GM10847 (cell line): ENCODE results near the gene RPL28.

Experiments
- POLR2A ChIP-seq: IDR thresholded peaks from 2 replicates; pipeline ENCODE4 v1.6.1; 2011; ENCODE audit not compliant: insufficient read length; ENCODE audit errors: extremely low read depth

The RPL28 gene

DNA sequence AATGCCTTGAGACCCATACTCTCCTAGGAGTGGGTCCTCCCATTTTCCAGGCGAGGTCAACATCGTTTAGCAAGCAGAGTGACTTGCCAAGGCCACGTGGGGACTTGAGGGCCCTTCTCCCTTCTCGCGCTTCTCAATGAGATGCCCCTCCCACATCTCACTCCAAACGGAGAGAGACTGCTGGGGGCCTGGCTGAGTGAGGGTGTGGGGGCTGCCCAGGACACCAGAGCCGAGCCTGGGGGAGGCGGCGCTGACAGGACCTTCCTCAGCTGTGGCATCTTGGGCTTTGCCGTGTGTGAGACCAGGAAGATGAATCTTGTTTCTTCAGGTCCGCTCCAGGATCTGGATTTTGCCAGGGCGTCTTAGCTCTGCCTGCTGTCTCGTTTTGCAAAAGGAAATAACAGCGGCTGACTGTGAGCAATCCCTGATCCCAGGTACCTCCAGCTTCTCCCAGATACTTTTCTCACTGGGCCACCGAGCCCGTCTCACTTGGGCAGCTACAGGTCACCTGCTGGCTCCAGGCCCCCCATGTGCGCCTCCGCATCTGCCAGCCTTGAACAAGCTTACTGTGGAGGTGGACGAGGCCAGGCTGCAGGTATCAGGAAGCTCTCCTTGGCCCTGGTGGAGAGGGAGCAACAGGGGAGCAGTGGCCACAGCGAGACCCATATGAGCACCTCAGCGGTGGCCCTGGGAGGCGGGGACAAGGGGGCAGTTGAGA, 37.3 kb upstream of the RPL28 start:
- TF ChIP-seq POLR2A, result no peak

DNA sequence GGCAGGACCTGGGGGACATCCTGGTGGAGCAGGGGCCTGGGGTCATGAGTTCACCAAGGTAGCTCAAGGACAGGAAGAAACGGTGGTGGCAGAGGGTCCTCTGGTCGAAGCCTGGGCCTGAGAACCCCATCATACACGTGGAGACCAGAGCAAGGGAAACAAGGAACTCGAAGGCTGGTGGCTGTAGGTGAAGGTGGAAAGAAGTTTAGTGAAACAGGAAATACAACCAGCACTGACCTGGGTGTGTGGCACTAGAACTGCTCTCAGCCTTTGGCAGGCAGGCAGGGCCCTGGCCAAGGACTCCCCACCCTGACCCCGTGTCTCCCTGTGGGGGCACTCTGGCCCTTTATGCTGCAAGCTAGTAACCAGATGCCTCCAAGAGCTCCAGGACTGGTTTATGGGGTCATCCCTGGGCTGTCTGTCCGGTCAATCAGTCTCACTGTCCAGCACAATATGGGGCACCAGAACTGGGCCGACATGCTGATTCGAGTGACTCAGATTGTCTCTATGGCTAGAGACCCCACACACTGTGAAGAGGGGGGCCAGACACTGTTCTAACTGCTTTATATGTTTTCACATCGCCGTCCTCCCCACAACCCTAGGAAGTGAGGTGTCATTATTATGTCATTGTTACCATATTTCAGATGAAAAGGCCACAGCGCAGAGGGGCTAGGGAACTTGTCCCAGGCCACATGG, 35.0 kb upstream of the RPL28 start:
- TF ChIP-seq POLR2A, result no peak

DNA sequence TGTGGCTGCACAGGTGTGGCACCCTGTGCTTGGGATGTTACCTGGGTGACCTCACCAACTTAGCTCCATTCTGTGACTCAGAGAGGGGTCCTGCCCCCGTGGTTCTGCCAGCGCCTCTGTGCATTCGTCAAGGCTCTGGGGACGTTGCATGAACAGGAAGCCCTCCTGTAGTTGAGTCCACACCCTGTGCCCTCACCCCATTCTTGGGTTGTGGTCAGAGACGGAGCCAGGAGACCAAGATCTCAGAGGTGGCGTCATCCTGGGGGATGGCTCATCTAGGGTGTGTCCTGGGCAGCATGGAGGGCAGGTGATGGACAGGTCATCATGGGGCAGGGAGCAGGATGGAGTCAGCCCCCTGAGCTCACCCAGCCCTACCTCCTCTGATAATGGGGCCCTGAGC, 33.7 kb upstream of the RPL28 start:
- no peak for TF ChIP-seq POLR2A

DNA sequence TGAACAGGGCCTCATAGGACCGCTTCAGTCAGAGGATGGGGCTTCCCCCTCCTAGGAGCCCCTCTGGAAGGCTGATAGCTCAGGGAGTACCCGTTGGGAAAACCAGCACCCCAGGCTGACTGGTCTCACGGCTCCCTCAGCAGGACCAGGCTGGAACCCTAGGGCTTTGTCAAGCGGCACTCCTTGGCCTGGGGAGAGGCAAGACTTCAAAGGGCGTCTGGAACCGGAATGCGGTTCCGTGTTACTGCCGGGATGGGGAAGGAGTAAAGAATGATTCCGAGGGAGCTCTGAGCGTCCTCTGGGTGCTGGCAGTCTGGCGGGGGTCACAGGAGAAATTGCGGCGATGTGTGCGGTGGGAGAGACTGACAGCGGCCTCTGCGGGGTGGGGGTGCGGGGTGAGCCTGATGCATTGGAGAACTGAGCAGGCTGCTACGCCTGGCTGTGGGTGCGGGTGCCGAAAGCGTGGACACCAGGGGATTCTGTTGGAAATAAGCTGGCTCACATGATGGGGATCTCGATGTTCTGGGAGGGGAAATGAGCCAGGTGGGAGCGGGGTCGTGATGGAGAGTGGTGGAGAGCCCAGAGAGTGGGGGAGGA, 33.1 kb upstream of the RPL28 start:
- no peak for TF ChIP-seq POLR2A

DNA sequence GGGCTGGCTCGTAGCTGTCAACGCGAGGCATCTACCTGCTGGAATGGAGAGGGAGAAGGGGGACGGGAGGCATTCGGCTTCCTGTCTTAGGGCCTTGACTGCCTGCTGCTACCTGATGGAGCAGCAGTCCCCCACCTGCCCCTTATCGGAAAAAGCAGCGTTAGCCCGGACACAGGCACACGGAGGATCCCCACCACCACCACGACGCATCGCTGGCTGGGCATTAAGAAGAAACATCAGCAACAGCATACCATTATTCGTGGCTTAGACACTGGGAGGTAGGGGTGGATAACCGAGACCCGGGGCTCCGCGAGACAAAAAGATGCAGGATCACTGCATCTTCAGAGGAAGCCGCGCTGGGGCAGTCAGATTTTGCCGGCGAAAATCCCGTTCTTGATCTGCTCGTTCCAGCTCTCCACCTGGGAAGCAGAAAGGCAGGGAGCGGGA, 32.4 kb upstream of the RPL28 start:
- no peak for TF ChIP-seq POLR2A

DNA sequence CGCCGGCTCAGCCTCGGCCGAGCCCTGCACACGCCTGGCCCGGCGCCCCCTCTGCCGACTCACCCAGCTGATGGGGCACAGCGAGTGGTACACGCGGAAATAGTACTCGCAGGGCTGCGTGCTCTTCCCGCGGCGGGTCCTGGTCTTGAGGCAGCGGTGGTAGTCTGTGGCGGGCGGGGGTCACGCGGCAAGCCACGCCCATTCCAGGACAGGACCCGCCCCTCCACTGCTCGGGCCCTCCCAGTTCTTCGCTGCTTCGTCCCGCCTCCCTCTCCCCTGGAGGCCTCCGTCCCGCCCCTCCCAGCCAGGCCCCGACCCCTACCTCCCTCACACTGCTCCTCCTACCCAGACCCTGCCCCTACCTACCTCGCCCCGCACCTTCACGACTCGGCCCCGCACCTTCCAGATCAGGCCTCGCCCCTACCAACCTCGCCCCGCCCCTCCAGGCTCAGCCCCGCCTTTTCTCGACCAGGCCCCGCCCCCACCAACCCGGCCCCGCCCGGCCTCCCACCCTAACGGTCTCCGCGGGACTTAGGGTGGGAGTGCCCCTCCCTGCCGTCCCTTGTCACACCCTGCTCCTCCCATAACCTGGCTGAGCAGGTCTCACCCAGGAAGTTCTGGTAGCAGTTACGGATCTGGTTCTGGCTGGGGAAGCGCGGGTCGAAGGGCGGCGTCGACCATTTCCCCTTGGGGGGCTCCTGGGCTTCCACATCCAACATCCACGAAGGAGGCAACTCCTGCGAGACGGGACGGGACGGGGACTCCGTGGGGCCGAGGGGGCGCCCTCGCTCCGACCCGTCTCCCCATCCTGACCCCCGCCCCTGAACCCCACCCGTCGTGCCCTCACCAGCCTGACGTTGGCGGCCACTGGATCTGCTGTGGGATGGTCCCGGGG, 31.7 kb upstream of the RPL28 start:
- no peak for TF ChIP-seq POLR2A

DNA sequence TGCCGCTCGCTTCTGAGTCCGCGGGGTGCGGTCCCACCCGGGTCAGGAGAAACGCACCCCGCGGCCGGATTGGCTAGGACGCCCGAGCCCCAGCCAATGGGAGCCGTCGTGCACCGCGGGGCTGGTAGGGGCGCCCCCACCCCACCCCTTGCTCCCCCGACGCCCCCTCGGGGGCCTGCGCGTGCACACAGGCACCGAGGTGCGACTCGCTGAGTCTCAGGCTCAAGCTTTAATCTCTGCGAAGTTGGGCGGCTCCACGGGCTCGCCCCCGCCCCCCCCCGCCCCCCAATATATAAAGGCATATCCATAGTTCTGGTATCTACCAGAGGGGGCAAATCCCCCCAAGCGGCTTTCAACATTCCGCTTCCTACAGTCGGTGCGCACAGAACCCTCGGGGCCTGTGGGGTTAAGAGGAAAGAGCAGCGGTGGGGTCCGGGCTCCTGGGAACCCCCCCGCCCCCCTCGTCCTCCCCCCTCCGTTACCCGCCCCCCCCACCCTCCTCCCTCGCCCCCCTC, 31.0 kb upstream of the RPL28 start, which contains the start of gene COX6B2:
Gene COX6B2 (minus strand): TSS at position 22 of the 515 bp plus-strand sequence. CDS start 198 bp downstream, outside the sequence.
- no peak for TF ChIP-seq POLR2A

DNA sequence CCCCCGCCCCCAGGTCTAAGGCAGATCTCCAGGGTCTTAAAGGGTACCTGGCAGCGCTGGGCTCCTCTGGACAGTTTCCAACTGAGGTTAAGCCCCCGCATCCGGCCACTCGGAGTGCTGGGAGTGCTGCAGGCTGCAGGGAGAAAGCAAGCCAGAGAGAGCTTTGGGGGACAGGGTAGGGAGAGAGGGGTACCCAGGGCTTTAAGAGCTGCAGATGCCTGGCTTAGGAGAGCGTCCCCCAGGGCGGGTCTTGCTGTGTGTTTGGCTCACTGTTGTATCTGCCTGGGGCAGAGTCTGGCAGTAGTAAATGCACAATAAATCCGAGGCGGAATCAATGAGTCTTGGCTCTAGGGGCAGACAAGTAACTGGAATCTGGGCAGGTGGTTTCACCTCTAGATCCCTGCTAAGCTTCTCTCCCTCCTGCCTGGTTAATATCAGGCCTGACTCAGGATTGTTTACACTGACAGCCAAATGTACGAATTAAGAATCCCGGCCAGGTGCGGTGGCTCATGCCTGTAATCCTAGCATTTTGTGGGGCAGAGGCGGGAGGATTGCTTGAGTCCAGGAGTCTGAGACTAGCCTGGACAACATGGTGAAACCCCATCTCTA, 30.4 kb upstream of the RPL28 start:
- TF ChIP-seq POLR2A, result no peak

DNA sequence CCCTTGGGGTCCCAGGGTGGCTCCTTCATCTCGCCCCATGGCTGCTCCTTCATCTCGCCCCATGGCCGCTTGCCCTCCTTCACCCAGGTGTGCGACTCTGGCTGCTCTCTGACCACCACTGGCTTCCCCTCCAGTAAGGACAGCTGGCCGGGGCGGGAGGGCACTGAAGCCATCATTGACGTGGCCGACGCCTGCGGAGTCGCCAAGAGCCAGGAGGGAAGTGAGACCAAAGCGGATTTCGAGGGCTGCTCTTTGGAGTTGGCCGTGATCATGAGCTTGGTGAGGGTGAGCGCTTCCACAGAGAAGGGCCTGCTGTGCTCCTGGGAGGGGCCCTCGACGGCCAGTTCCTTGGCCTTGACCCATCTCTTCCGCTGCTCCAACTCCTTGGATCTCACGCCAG, 27.2 kb upstream of the RPL28 start:
- no peak for TF ChIP-seq POLR2A

DNA sequence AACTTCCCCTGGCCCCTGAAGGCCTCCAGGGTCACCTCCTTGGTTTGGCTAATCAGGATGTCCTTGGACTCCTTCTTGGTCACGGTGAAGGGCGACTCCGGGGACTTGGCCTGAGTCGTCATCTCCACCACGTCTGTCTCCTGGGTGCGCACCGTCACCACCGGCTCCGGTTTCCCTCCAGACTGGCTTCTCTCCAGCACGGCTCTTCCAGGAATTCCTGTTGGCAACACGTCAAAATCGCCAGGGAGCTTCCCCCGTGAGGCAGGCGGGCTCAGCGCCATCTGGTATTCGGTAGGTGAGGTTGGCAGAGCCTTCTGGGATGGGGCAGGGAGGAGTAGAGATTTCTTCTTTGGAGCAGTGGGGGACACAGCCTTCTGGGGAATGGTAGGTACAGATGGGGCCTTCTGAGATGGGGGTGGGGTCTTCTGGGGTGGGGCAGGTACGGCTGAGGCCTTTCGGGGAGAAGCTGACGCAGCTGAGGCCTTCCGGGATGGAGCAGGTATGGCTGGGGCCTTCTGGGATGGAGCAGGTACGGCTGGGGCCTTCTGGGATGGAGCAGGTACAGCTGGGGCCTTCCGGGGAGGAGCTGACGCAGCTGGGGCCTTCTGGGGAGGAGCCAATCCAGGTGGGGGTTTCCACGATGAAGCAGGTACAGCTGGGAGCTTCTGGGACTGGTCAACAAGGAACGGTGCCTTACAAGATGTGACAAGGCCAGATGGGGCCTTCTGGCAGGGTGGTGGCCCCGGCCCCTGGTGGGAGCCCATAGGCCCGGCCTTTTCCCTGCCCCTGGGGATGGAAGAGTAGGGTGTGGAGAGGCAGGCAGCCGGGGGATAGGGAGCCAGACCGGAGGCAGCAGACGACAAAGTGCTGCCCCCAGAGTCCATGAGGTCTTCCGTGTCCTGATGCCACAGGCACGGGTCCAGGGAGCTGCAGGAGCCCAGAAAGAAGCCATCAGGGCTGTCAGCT, 26.5 kb upstream of the RPL28 start:
- no peak for TF ChIP-seq POLR2A

DNA sequence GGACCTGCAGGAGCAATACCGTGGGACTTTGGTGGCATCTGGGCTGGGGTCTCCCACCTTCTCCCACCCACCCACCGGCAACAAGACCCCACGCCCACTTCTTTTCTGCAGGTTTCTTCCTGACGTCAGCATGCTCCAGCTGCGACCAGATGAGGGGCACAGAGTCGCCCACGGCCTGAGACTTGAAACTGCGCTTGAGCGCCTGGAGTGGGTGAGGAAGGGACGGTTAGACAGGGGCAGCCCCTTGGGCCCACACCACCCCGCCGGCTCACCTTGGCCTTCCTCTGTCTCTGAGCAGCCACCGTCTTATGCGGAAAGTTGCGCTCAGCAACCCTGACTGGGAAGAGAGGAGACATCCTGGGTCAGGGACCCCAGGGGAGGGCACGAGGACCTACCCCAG, 24.8 kb upstream of the RPL28 start:
- TF ChIP-seq POLR2A, result no peak

DNA sequence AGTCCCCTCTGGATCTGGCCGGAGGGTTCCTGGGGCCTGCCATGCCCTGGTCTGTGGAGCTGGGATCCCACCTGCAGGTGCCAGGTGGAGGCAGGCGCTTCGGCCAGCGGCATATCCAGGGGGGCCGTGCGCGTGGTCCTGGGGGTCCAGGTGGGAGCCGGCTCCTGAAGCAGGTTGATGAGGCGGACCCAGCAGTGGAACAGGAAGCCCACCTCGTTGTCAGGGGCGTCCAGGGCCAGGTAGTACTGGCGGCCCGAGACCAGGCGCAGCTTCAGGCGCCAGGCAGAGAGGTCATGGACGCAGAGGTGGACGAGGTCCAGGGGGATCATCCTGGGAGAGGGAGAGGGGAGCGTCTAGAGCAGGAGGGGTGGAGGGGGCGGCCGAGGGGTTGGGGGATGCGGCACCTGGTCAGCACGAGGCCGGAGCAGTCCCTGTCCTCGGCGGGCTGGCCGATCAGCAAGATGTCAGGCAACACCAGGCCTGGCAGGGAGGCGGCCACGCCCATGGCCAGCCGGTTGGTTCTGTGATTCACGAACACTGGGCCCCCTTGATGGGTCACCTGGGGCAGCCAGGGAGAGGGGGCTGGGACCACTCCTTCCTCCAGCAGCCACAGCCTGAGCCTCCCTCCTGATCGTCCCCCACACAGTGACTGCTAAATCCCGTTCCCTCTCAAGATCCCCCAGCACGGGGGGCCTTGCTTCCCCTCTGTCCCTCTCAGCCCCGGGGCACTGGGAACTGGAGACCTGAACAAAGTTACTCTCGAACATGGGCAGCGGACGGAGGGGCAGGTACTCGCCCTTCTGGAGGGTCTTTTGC, 23.4 kb upstream of the RPL28 start:
- no peak for TF ChIP-seq POLR2A

DNA sequence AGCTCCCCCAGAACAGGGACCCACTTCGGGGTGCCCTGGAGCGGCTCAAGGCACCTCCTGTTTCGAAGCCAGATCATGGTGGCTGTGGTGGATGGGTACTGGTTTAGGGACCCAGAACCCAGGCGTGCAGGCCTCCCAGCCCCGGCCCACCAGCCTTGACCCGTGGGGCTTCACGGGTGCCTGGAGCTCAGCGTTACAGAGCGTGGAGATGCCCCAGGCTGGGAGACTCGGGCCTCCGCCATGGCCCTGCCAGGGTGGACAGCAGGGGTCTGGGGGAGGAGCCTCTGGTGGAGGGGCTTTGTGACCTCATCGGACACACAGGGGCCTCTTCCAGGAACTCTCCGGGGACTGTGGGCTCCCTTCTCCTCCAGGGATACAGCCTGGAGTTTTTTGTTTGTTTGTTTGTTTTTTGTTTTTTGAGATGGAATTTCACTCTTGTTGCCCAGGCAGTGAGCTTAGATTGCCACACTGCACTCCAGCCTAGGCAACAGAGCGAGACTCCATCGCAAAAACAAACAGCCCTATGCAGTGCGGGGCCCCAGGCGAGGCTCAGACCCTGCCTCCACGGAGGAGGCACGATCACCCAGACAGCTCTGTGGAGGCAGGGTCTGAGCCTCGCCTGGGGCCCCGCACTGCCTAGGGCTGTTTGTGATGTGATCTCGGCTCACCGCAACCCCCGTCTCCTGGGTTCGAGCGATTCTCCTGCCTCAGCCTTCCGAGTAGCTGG, 22.6 kb upstream of the RPL28 start, which contains the start of gene GARIN5B:
Gene GARIN5B (minus strand): TSS at position 271 of the 727 bp plus-strand sequence. CDS start 194 bp downstream, at position 77.
- no peak for TF ChIP-seq POLR2A
